Loucy (cell line): Measurements from ENCODE around the gene ADCYAP1.
A peak's percentile ranks its signal among the peaks of the same experiment; 100 is the strongest.

Experiments
- H2AFZ ChIP-seq: fragments of 200-600 bp; sonication (generic); 2 replicates; pipeline ENCODE4 v1.6.0; 2016; ENCODE audit warnings: antibody characterized with exemption, mild to moderate bottlenecking, low read length, moderate library complexity
- H3F3A ChIP-seq: fragments of 200-600 bp; 2 replicates; pipeline ENCODE4 v1.6.0; 2016; ENCODE audit warnings: antibody characterized with exemption, low read depth, mild to moderate bottlenecking
- H3K27me3 ChIP-seq: fragments of 200-600 bp; sonication (generic); 2 replicates; pipeline ENCODE4 v1.6.1; 2014; ENCODE audit warnings: low read length, mild to moderate bottlenecking; ENCODE audit not compliant: insufficient read depth, poor library complexity, severe bottlenecking
- H3K36me3 ChIP-seq: fragments of 200-600 bp; sonication (generic); 2 replicates; pipeline ENCODE4 v1.6.1; 2016; ENCODE audit warnings: low read length; ENCODE audit not compliant: insufficient read depth
- H3K4me1 ChIP-seq: fragments of 200-600 bp; sonication (generic); 2 replicates; pipeline ENCODE4 v1.5.1; 2014; ENCODE audit warnings: low read length, mild to moderate bottlenecking; ENCODE audit not compliant: insufficient read depth, poor library complexity, severe bottlenecking
- H3K4me2 ChIP-seq: fragments of 200-600 bp; sonication (generic); 2 replicates; pipeline ENCODE4 v1.6.0; 2014; ENCODE audit warnings: antibody characterized with exemption, low read length, low read depth, mild to moderate bottlenecking; ENCODE audit not compliant: poor library complexity, severe bottlenecking
- H3K4me3 ChIP-seq: fragments of 200-600 bp; sonication (generic); 2 replicates; pipeline ENCODE4 v1.5.1; 2014; ENCODE audit warnings: low read length, mild to moderate bottlenecking, mixed read lengths; ENCODE audit not compliant: poor library complexity, severe bottlenecking
- H3K79me2 ChIP-seq: fragments of 200-600 bp; sonication (generic); 2 replicates; pipeline ENCODE4 v1.6.1; 2014; ENCODE audit warnings: low read length; ENCODE audit not compliant: insufficient read depth
- H3K9ac ChIP-seq: fragments of 200-600 bp; sonication (generic); 2 replicates; pipeline ENCODE4 v1.6.0; 2014; ENCODE audit warnings: mild to moderate bottlenecking, low read depth, low read length, moderate library complexity; ENCODE audit not compliant: poor library complexity, severe bottlenecking
- H3K9me2 ChIP-seq: fragments of 200-600 bp; sonication (generic); replicated peaks from 2 replicates; pipeline ENCODE4 v1.6.1; 2016; ENCODE audit warnings: low read depth, low read length, mixed read lengths
- H3K9me3 ChIP-seq: fragments of 200-600 bp; sonication (generic); 2 replicates; pipeline ENCODE4 v1.6.1; 2014; ENCODE audit warnings: mild to moderate bottlenecking, antibody characterized with exemption, low read length, low read depth; ENCODE audit not compliant: insufficient read depth
- H4K20me1 ChIP-seq: fragments of 200-600 bp; sonication (generic); 2 replicates; pipeline ENCODE4 v1.6.0; 2014; ENCODE audit warnings: antibody characterized with exemption, low read length, mild to moderate bottlenecking; ENCODE audit not compliant: insufficient read depth, poor library complexity, severe bottlenecking
- CTCF ChIP-seq: fragments of 200-600 bp; sonication (generic); conservative IDR thresholded peaks from 2 replicates; pipeline ENCODE4 v1.5.1; 2014; ENCODE audit warnings: mild to moderate bottlenecking, antibody characterized with exemption, low read length
- EZH2phosphoT487 ChIP-seq: fragments of 200-600 bp; IDR thresholded peaks from 2 replicates; pipeline ENCODE4 v1.6.1; 2018; ENCODE audit warnings: antibody characterized with exemption, mild to moderate bottlenecking, moderate library complexity, borderline replicate concordance

ADCYAP1 gene

GRCh38 chr18:907885-908757 lies 3.5 kb downstream of the ADCYAP1 start:
- TF ChIP-seq EZH2phosphoT487, result no peak
- no peak for TF ChIP-seq CTCF

GRCh38 chr18:908758-909724 lies 4.4 kb downstream of the ADCYAP1 start:
- Histone ChIP-seq H4K20me1 (no peaks in the 10 kb centered on the region), H3F3A (no peaks in the 10 kb centered on the region), H3K79me2 (no peaks in the 10 kb centered on the region), H3K9me2 (no peaks in the 10 kb centered on the region), H3K4me3 (no peak overlapping the region), H3K4me2 (no peak overlapping the region), H3K36me3 (no peaks in the 10 kb centered on the region), H3K4me1 (peaks cover 30% of the 10 kb centered on the region), H3K27me3 (no peaks in the 10 kb centered on the region), H2AFZ (no peak overlapping the region), H3K9me3 (peaks cover 5% of the 10 kb centered on the region; the same call in 1 of the 2 replicates), H3K9ac (no peak overlapping the region)
- TF ChIP-seq CTCF, result no peak
- no peak for TF ChIP-seq EZH2phosphoT487

More at GRCh38 chr18:907885-908757, 3.5 kb downstream of the ADCYAP1 start:
- peaks cover 30% of the 10 kb centered on the region for H3K4me1 ChIP-seq
- H3K9me2 ChIP-seq, result no peaks in the 10 kb centered on the region
- no peak overlapping the region for H3K4me3 ChIP-seq
- H3K27me3 ChIP-seq, result no peaks in the 10 kb centered on the region
- H3K9ac ChIP-seq, result no peak overlapping the region
- H3K9me3 ChIP-seq, result peaks cover 5% of the 10 kb centered on the region; the same call in 1 of the 2 replicates
- H3K36me3 ChIP-seq, result no peaks in the 10 kb centered on the region
- no peak overlapping the region for H3K4me2 ChIP-seq
- no peaks in the 10 kb centered on the region for H4K20me1 ChIP-seq
- no peaks in the 10 kb centered on the region for H3F3A ChIP-seq
- no peaks in the 10 kb centered on the region for H3K79me2 ChIP-seq
- H2AFZ ChIP-seq, result no peak overlapping the region

DNA sequence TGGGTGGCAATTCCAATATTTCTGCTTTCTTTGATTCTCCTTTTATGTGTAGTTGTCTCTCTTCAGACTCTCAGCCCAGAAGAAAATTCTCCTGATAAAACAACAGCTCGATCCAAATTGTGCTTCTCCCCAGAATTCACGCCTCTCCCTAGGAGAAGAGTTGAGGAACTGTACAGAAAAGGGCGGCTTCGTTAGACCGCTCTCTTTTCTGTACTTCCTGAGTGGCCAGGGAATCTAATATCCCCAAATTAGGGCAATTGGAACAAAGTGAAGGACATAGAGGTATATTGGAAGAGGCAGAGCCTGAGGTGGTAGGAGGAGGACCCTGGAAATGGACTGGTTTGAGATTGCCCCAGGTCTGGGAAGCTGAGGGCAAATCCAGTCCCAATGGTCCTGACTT lies 5.6 kb downstream of the ADCYAP1 start:
- Histone ChIP-seq H3K4me2 (peak overlapping the region; percentile 69), H3K79me2 (no peaks in the 10 kb centered on the region), H4K20me1 (no peaks in the 10 kb centered on the region), H3K27me3 (no peaks in the 10 kb centered on the region), H3K9me2 (no peaks in the 10 kb centered on the region), H3K36me3 (no peaks in the 10 kb centered on the region), H3K4me3 (peak overlapping the region; percentile 46), H3K9me3 (peaks cover 5% of the 10 kb centered on the region; the same call in 1 of the 2 replicates), H3K9ac (peak overlapping the region; percentile 46), H2AFZ (no peak overlapping the region), H3F3A (no peaks in the 10 kb centered on the region), H3K4me1 (peaks cover 32% of the 10 kb centered on the region)
- no peak for TF ChIP-seq EZH2phosphoT487
